Peyer's patch (tissue), 4 donors: ENCODE results near the gene SCFD2. TPM values are rescaled to one million over a fixed set of nuclear protein-coding genes. Genes with fewer than 3 reads are reported as not detected.
"Not testable (repeated sequence)": the region's sequence is repeated elsewhere in the genome, so short reads cannot be mapped to it uniquely, and the experiment has no call there.

Experiments used
- DNase-seq, 3 donors: peaks; one replicate each; pipeline ENCODE4 v3.0.0-alpha.2; 2017 to 2019
- H3K27ac ChIP-seq, 4 donors: fragments of 200-600 bp; sonication (generic); one replicate each; pipeline ENCODE4 v1.5.1; 2016 to 2019
- H3K27me3 ChIP-seq, 2 donors: fragments of 200-600 bp; sonication (generic); one replicate each; pipeline ENCODE4 v1.5.1; 2019
- H3K36me3 ChIP-seq, 3 donors: fragments of 200-600 bp; sonication (generic); one replicate each; pipeline ENCODE4 v1.5.1; 2016 to 2019
- H3K4me1 ChIP-seq, 4 donors: fragments of 200-600 bp; sonication (generic); one replicate each; pipeline ENCODE4 v1.5.1; 2016 to 2019
- H3K4me3 ChIP-seq, 4 donors: fragments of 200-600 bp; sonication (generic); 1 replicate in 3 of 4; 2 replicates in 1 of 4; pipeline ENCODE4 v1.5.1; 2016 to 2019; ENCODE audit warnings: mild to moderate bottlenecking in 1 of 4
- H3K9me3 ChIP-seq, 4 donors: fragments of 200-600 bp; sonication (generic); one replicate each; pipeline ENCODE4 v1.5.1; 2016 to 2019; ENCODE audit warnings: mild to moderate bottlenecking in 1 of 4
- CTCF ChIP-seq, 6 experiments: fragments of 450-650 bp in 4 of 6; fragments of 200-600 bp in 2 of 6; sonication (generic) in 1 of 6; IDR thresholded peaks; one replicate each; pipeline ENCODE4 v1.5.1; 2017 to 2019; ENCODE audit warnings: antibody characterized with exemption in 6 of 6, mild to moderate bottlenecking in 3 of 6, moderate library complexity in 1 of 6
- POLR2A ChIP-seq, 2 donors: fragments of 450-650 bp; IDR thresholded peaks; one replicate each; pipeline ENCODE4 v1.5.1; 2017; ENCODE audit warnings: antibody characterized with exemption in 2 of 2, mild to moderate bottlenecking in 2 of 2, moderate library complexity in 2 of 2
- total RNA-seq, 4 donors: library from RNA; depleted of rRNA; stranded (reverse); fragments of >200 nt; gene quantifications; one replicate each; pipeline ENCODE4 v1.1.0, GENCODE V29; 2016

SCFD2 gene
- total RNA-seq, 4 donors from 2014 or later = 17.3 to 165 (median 30.1) TPM

DNA sequence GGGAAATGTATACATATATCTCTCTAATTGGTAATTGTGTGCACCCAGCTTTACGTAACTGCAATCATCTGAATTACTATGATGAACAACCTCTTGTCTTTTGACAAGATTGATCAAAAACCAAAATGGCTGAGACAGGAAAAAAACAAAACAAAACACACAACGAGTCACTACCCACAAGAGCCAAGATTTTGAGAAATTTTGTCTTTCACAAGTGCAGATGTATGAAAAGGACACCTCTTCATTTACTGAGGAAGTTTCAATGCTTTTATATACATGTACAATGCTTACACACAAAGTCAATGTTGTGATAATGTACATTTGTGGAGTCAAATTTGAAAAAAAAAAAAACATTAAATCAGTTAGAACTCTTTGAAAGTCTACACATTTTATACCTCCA, 224.6 kb downstream of the SCFD2 start:
- H3K9me3 ChIP-seq = no peaks in the 10 kb centered on the region
- no peak overlapping the region for H3K4me3 ChIP-seq
- no peaks in the 10 kb centered on the region for H3K4me1 ChIP-seq
- DNase-seq = no peak
- H3K36me3 ChIP-seq = no peaks in the 10 kb centered on the region
- no peak overlapping the region for H3K27ac ChIP-seq
- H3K27me3 ChIP-seq = no peaks in the 10 kb centered on the region
- no peak for TF ChIP-seq CTCF (IDR thresholded peaks at IDR 0.05)
- no peak for TF ChIP-seq POLR2A (IDR thresholded peaks at IDR 0.05)

GRCh38 chr4:53139256-53139655, 226.6 kb downstream of the SCFD2 start:
- not testable (repeated sequence) for H3K9me3 ChIP-seq, H3K36me3 ChIP-seq, H3K27me3 ChIP-seq, H3K4me1 ChIP-seq, DNase-seq, H3K27ac ChIP-seq, H3K4me3 ChIP-seq

DNA sequence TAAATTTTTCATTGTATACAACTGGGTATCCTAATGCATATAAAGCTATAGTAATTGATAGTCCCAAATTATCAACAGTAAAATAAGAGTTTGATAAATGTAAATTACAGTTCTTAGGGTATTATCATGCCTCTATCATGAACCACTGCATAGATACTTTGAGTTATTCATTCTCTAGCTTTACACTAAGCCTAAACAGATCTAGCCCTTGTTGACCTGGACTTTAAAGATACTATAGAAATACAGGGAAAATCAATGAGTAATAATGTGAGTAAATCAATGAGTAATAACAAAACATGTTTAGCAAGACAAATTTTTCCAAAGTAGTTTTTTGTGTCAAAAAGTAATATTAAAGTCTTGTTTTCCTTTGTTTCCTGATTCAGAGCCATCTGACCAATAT, 228.4 kb downstream of the SCFD2 start:
- no peak overlapping the region for H3K4me3 ChIP-seq
- no peak for TF ChIP-seq POLR2A (IDR thresholded peaks at IDR 0.05)
- no peak for TF ChIP-seq CTCF (IDR thresholded peaks at IDR 0.05)
- no peak for DNase-seq
- H3K27ac ChIP-seq = no peak overlapping the region
- H3K27me3 ChIP-seq = no peaks in the 10 kb centered on the region
- H3K4me1 ChIP-seq = no peaks in the 10 kb centered on the region
- H3K36me3 ChIP-seq = no peaks in the 10 kb centered on the region
- no peaks in the 10 kb centered on the region for H3K9me3 ChIP-seq

- Histone ChIP-seq H3K27ac (no peak overlapping the region), H3K4me1 (no peaks in the 10 kb centered on the region), H3K9me3 (no peaks in the 10 kb centered on the region), H3K4me3 (no peak overlapping the region), H3K27me3 (no peaks in the 10 kb centered on the region), H3K36me3 (no peaks in the 10 kb centered on the region)
- no peak for TF ChIP-seq POLR2A (IDR thresholded peaks at IDR 0.05)
- TF ChIP-seq CTCF (IDR thresholded peaks at IDR 0.05) = no peak
- DNase-seq = no peak
Observed at GRCh38 chr4:53136954-53137353, 228.9 kb downstream of the SCFD2 start.

GRCh38 chr4:53132132-53132891, 233.5 kb downstream of the SCFD2 start:
- TF ChIP-seq POLR2A (IDR thresholded peaks at IDR 0.05) = no peak
- no peak for TF ChIP-seq CTCF (IDR thresholded peaks at IDR 0.05)
- H3K27ac ChIP-seq = no peak overlapping the region
- no peaks in the 10 kb centered on the region for H3K36me3 ChIP-seq
- H3K27me3 ChIP-seq = no peaks in the 10 kb centered on the region
- DNase-seq = no peak
- no peak overlapping the region for H3K4me3 ChIP-seq
- H3K9me3 ChIP-seq = no peaks in the 10 kb centered on the region
- no peaks in the 10 kb centered on the region for H3K4me1 ChIP-seq

DNA sequence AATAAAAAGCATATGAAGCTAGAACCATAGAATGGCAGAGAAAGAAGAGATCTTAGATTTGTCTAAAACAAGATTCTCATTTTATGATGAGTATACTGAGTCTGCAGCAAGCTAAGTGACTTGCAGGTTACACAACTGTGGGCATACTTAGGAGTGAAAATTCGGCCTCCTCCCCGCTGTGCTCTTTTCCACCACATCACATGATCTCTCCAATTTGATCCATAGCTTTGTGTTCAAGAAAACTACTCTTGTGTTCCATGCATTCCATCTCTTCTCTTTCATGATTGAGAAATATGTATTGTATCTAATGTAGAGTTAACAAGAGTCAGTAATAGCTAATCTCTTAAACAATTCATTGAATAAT, 234.3 kb downstream of the SCFD2 start:
- TF ChIP-seq CTCF (IDR thresholded peaks at IDR 0.05) = no peak
- no peak for TF ChIP-seq POLR2A (IDR thresholded peaks at IDR 0.05)
- Histone ChIP-seq H3K4me1 (no peaks in the 10 kb centered on the region), H3K9me3 (no peaks in the 10 kb centered on the region), H3K27ac (no peak overlapping the region), H3K27me3 (no peaks in the 10 kb centered on the region), H3K4me3 (no peak overlapping the region), H3K36me3 (no peaks in the 10 kb centered on the region)
- DNase-seq = no peak
